GM18502 (cell line): ENCODE data around the gene RPL19.

Experiments used
- ATAC-seq: cut with Tn5 transposase; IDR thresholded peaks from one replicate; pipeline ENCODE4 v1.9.1; 2021; ENCODE audit warnings: mild to moderate bottlenecking; ENCODE audit not compliant: unreplicated experiment, poor library complexity

The RPL19 gene

GRCh38 chr17:39171933-39172332, 28.1 kb upstream of the RPL19 start:
- no peak for ATAC-seq

- no peak for ATAC-seq
These were observed 27.0 kb upstream of the RPL19 start for GRCh38 chr17:39173080-39173479.

DNA sequence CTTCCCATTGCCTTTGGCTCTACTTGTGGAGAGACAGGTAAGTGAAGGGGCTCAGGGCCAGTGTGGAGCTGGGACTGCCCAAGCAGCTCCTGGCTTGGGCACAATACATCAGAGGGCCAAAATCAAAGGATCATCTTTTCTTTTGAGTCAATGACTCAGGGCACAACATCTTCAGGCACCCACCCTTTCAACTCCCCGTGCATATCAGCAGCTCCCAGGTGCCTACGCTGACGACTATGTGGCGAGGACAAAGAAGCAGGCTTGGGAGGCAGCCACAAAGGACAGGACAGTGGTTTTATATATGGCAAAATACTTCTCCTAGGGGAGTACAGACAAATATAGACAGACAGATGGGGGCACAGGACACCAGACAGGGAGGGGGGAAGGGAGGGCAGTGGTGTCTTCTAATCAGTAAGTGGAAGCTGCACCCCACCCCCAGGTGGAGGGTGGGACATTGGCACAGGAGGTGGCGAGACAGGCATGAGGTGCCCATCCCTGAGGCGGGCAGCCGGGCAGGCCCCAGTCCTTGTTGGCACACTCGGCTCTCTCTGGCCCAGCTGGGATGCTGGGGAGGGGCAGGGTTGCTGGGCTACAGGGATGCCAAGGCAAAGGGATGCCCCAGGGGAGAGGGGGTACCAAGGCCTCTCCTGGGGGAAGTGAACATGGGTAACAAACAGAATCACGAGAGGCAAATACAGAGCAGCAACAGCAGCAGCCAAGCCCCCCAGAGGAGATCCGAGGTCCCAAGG, 26.4 kb upstream of the RPL19 start:
- no peak for ATAC-seq

DNA sequence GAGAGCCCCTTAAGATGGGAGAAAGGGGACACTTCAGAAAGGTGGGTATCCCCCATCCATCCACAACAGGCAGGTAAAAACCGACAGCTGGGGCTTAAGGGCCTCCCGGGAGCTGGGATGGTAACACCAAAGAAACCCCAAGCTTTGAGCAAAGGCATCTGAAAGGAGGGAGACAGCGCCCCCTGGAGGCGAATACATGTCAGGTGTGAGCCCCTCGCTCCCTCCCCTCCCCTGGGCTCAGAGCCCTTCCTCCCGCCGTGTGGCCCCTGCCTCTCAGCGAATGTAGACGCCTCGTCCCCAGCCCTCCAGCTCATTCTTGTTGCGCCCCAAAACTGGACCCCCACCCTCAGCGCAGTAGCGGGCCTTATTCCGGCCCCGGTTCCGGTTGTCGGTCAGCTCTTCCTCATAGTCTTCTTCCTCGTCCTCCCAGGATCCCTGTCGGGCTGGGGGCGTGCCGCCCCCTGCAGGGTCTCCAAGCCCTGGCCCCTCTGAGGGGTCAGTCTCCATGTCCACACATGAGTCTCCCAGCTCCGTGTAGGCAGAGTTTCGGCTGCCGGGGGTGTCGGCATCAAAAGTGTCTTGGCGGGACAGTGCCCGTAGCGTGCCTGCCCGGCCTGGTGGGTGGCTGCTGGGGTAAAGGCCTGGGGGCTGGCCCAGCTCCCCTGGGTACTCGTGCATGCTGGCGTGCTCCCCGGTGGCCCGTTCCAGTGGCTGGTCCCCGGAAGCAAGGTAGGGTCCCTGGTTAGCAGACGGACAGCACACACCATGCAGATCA, 25.0 kb upstream of the RPL19 start:
- no peak for ATAC-seq

- no peak for ATAC-seq
These were observed 24.4 kb upstream of the RPL19 start for GRCh38 chr17:39175695-39176093.

DNA sequence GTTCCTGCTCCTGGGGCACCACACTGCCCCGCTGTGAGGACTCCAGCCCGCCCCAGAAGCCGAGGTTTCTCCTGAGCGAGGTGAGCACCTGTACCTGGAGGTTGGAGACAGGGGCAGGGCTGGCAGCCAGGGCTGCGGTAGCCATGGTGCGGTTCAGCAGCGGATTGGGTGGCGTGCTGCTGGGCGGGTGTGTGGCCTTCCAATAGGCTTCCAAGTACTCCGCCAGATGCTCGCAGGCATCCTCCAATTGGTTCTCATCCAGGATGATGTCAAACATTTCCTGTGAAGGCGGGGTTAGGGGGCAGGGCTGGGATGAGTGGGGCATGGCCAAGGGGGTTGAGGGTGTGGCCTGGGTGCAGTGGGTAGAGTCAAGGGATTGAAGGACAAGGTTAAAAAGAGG, 22.8 kb upstream of the RPL19 start:
- ATAC-seq, result no peak

- no peak for ATAC-seq
These were observed 21.5 kb upstream of the RPL19 start for GRCh38 chr17:39178536-39178935.

GRCh38 chr17:39181303-39181702, 18.8 kb upstream of the RPL19 start:
- no peak for ATAC-seq

DNA sequence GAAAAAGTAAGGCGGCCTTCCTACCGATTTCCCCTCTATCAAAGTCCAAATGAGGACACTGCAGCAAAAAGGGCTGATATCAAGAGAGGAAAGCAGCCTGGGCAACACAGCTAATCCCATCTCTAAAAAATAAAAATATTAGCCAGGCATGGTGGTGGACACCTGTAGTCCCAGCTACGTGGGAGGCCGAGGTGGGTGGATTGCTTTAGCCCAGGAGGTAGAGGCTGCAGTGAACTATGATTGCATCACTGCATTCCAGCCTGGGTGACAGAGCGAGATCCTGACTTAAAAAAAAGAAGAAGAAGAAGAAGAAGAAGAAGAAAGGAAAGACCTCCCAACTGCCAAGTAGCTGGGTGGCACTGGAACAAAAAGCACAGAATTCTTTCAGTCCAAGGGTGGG, 17.0 kb upstream of the RPL19 start:
- no peak for ATAC-seq

- no peak for ATAC-seq
These were observed 16.4 kb upstream of the RPL19 start for GRCh38 chr17:39183720-39184119.

- ATAC-seq, result no peak
These were observed 13.5 kb upstream of the RPL19 start for GRCh38 chr17:39186481-39187002.

GRCh38 chr17:39187152-39187830, 12.8 kb upstream of the RPL19 start:
- no peak for ATAC-seq

DNA sequence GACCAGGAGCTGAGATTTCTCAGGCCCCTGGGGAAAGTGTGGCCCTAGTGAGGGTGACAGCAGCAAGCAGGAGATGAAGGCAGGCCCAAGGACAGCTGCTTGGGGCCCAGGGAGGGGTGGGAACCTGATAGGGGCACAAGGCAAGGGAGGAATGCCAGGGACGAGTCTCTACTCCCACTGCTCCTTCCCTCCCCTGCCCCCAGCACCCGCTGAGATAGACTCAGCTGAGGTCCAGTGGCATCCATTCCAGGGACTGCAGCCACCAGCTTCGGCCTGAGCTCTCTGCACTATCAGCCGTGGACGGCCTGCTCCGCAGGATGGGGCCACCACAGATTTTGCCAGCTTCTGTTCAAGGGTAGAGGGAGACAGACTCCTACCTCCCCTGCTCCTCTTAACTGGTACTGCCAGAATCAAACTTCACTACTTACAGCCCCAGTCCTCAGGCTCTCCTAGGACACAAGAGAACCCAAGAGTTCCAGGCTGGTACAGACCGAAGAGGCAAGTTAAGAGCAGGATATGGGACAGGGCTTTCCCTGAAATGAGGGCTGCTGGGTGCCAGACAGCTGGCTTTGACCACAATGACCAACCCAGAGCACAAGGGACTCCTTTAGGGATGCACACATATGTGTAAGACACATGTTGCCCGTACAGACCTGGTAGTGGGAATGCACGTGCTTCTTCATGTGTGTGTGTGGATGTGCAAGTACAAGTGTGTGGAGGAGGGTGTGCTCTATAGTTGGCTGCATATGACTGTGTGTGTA, 8.2 kb upstream of the RPL19 start:
- no peak for ATAC-seq

GRCh38 chr17:39192901-39193300, 7.2 kb upstream of the RPL19 start:
- no peak for ATAC-seq

- no peak for ATAC-seq
These were observed 6.7 kb upstream of the RPL19 start for GRCh38 chr17:39193346-39193745.

DNA sequence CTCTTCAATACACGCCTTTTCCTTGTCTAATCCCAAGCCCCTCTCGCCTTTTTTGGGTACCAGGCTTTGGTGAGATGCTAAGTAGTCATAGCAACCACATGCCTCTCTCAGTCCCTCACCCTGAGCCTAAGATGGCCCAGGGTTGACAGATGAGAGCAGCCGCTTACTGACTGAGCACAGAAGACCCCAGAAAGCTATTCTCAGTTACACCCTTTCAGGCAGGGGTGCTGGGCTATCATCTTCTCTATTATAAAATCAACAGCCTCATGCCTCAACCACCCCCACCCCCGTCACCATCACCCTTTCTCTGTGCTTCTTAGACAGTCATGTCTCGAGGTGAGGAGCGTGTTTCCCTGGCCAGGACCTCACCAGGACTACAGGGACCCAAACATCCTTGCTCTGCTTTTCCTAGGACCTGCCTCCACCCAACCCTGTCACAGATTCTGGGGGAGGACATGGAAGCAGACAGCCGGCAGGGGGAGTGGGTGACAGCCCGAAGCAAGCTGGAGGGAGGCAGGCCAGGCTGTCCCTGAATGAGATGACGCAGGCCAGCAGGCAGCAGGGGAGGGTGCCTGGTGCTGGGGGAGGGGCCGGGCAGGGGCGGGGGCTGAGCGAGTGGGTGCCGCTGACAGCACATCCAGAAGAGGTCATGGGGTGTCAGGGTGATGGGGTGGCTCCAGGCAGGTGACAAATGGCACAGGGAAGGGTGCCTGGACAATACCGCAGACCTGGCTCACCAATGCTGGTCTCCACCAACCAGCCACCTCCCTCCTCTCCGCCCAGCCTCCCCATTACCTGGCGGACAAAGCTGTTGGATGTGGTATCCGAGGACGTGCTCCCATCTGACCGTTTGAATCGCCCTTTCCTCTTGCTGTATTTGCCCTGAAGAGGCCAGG, 5.7 kb upstream of the RPL19 start:
- ATAC-seq, result no peak

DNA sequence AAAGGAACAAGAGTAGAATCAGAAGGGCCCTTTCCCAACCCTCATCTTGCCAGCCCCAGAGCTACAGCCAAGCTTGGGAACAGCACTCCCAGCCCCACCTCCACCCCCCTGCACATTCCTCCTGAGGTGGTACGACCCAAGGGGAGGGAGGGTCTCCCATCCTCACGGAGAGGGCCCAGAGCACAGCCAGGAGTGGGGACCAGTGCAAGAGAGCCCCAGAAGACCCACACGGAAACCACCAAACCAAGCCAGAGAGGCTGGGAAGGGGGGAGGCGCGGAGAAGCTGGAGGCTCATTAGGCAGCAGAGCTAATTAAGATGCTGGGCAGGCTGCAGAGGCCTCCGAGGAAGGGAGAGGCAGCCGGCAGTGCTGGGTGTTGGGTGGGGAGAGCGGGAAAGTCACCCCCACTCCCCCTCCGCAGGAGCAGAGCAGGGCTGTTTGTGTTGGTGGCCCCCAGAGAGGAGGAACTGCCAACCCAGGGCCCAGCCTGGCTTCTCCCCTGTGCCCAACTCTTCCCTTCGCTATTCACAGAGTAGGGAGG, 5.0 kb upstream of the RPL19 start:
- no peak for ATAC-seq

- no peak for ATAC-seq
These were observed 4.4 kb upstream of the RPL19 start for GRCh38 chr17:39195568-39196160.
